HCT116 (cell line): ENCODE data around the gene GOLT1A. TPM values are rescaled to one million over a fixed set of nuclear protein-coding genes. Genes with fewer than 3 reads are reported as not detected.

ENCODE experiments used
- ATAC-seq: fragments of 200-7000 bp; cut with Tn5 transposase; 2 replicates; pipeline ENCODE4 v1.9.1; 2020; ENCODE audit warnings: mild to moderate bottlenecking, moderate library complexity
- BruUV-seq: library from RNA; stranded (reverse); fragments of 400-500 nt; replicated peaks from 2 replicates; lab custom pipeline; 2021; lab: Mats Ljungman, UMichigan
- CTCF ChIA-PET: fragments of 300-600 bp; sonication (Branson Sonifier 250); formaldehyde crosslinking; loops from one replicate; lab custom pipeline; 2021; ENCODE audit warnings: antibody characterized with exemption; lab: Charles Lee
- POLR2A ChIA-PET: fragments of 300-600, 350-600 bp; sonication (Branson Sonifier 250); formaldehyde crosslinking; loops from one replicate; lab custom pipeline; 2021; ENCODE audit warnings: antibody characterized with exemption; lab: Charles Lee
- RAD21 ChIA-PET, 2 experiments: fragments of 300-600 bp; sonication (Branson Sonifier 250); formaldehyde crosslinking; loops; one replicate each; lab custom pipeline; 2023; ENCODE audit warnings: low total read pairs in 2 of 2; ENCODE audit not compliant: uncharacterized antibody in 2 of 2, unreplicated experiment in 2 of 2, low non-redundant PET in 1 of 2; lab: Charles Lee
- DNase-seq: peaks from one replicate; pipeline ENCODE4 v3.0.0-alpha.2; 2010; ENCODE audit warnings: low read depth, low spot score
- H2AFZ ChIP-seq: fragments of 200-600 bp; shearing (Covaris generic), sonication (generic); 2 replicates; pipeline ENCODE4 v1.6.1; 2017; ENCODE audit warnings: low read depth, mixed run types, mixed read lengths, antibody characterized with exemption, low read length; ENCODE audit not compliant: poor library complexity, severe bottlenecking
- H3K27ac ChIP-seq: 2 replicates; pipeline ENCODE4 v1.5.1; 2012; ENCODE audit warnings: low read depth, low read length
- H3K27me3 ChIP-seq: fragments of 200-600 bp; sonication (generic); 2 replicates; pipeline ENCODE4 v1.6.1; 2016; ENCODE audit warnings: mixed run types, low read length, mixed read lengths; ENCODE audit not compliant: insufficient read depth
- H3K36me3 ChIP-seq, 2 experiments: fragments of 200-500 bp in 1 of 2; fragments of 200-600 bp in 1 of 2; sonication (Bioruptor generic) in 1 of 2; sonication (generic) in 1 of 2; 2 replicates each; pipeline versions ENCODE4 v1.5.1 to v1.6.1; 2014 to 2016; ENCODE audit warnings: low read length in 2 of 2, inconsistent platforms in 1 of 2, mixed read lengths in 1 of 2, mixed run types in 1 of 2; ENCODE audit not compliant: insufficient read depth in 2 of 2, control insufficient read depth in 1 of 2
- H3K4me1 ChIP-seq, 2 experiments: fragments of 200-600 bp in 1 of 2; sonication (generic) in 1 of 2; 2 replicates each; pipeline versions ENCODE4 v1.5.1 to v1.6.1; 2012 to 2017; ENCODE audit warnings: low read length in 2 of 2, inconsistent platforms in 1 of 2, mild to moderate bottlenecking in 1 of 2, mixed read lengths in 1 of 2, mixed run types in 1 of 2, moderate library complexity in 1 of 2; ENCODE audit not compliant: insufficient read depth in 2 of 2, control insufficient read depth in 1 of 2
- H3K4me2 ChIP-seq: fragments of 200-600 bp; sonication (generic); 2 replicates; pipeline ENCODE4 v1.6.1; 2017; ENCODE audit warnings: mixed run types, low read length, mixed read lengths
- H3K4me3 ChIP-seq, 2 experiments: fragments of 200-600 bp in 1 of 2; sonication (generic) in 1 of 2; replicated peaks in 1 of 2; 2 replicates each; pipeline ENCODE4 v1.5.1; 2011 to 2016; ENCODE audit warnings: low read length in 2 of 2, control low read depth in 1 of 2, low read depth in 1 of 2, mild to moderate bottlenecking in 1 of 2, mixed read lengths in 1 of 2, mixed run types in 1 of 2
- H3K79me2 ChIP-seq: fragments of 200-600 bp; sonication (generic); 2 replicates; pipeline ENCODE4 v1.6.1; 2017; ENCODE audit warnings: mild to moderate bottlenecking, mixed run types, low read length, moderate library complexity, mixed read lengths; ENCODE audit not compliant: insufficient read depth
- H3K9ac ChIP-seq: fragments of 200-600 bp; sonication (generic); 2 replicates; pipeline ENCODE4 v1.6.1; 2016; ENCODE audit warnings: low read length, mixed read lengths
- H3K9me2 ChIP-seq: fragments of 200-600 bp; sonication (generic), shearing (Covaris generic); 2 replicates; pipeline ENCODE4 v1.6.1; 2017; ENCODE audit warnings: mixed run types, mild to moderate bottlenecking, moderate library complexity; ENCODE audit not compliant: insufficient read depth
- H3K9me3 ChIP-seq, 2 experiments: fragments of 200-500 bp in 1 of 2; fragments of 200-600 bp in 1 of 2; sonication (Bioruptor generic) in 1 of 2; sonication (generic) in 1 of 2; 2 replicates each; pipeline ENCODE4 v1.6.1; 2014 to 2017; ENCODE audit warnings: low read length in 2 of 2, mixed read lengths in 2 of 2, inconsistent platforms in 1 of 2, low read depth in 1 of 2, mild to moderate bottlenecking in 1 of 2, mixed run types in 1 of 2, moderate library complexity in 1 of 2; ENCODE audit not compliant: control insufficient read depth in 1 of 2, insufficient read depth in 1 of 2
- H4K20me1 ChIP-seq: fragments of 200-600 bp; sonication (generic), shearing (Covaris generic); 2 replicates; pipeline ENCODE4 v1.6.1; 2017; ENCODE audit warnings: mixed run types, mild to moderate bottlenecking, moderate library complexity; ENCODE audit not compliant: insufficient read depth
- CTCF ChIP-seq, 3 experiments: fragments of 200-600 bp in 1 of 3; sonication (generic) in 1 of 3; IDR thresholded peaks in 2 of 3; conservative IDR thresholded peaks in 1 of 3; 2 replicates each; pipeline ENCODE4 v1.5.1; 2012 to 2017; ENCODE audit warnings: low read depth in 2 of 3, low read length in 2 of 3, antibody characterized with exemption in 1 of 3, borderline replicate concordance in 1 of 3, control low read depth in 1 of 3, mild to moderate bottlenecking in 1 of 3, mixed read lengths in 1 of 3, mixed run types in 1 of 3, moderate library complexity in 1 of 3; ENCODE audit not compliant: insufficient read depth in 1 of 3
- EGR1 ChIP-seq: IDR thresholded peaks from 2 replicates; pipeline ENCODE4 v1.6.1; 2012; ENCODE audit warnings: low read depth
- ELF1 ChIP-seq: IDR thresholded peaks from 2 replicates; pipeline ENCODE4 v1.6.1; 2012; ENCODE audit warnings: low read depth, borderline replicate concordance
- EZH2 ChIP-seq: fragments of 200-600 bp; sonication (generic); IDR thresholded peaks from 2 replicates; pipeline ENCODE4 v1.6.1; 2017; ENCODE audit warnings: antibody characterized with exemption, mixed run types
- EZH2phosphoT487 ChIP-seq: fragments of 200-600 bp; IDR thresholded peaks from 2 replicates; pipeline ENCODE4 v1.6.1; 2018; ENCODE audit warnings: antibody characterized with exemption, borderline replicate concordance
- POLR2A ChIP-seq: IDR thresholded peaks from 2 replicates; pipeline ENCODE4 v1.7.0; 2011; ENCODE audit warnings: borderline replicate concordance; ENCODE audit not compliant: insufficient read depth, insufficient read length; ENCODE audit errors: extremely low read depth
- POLR2AphosphoS5 ChIP-seq: IDR thresholded peaks from 2 replicates; pipeline ENCODE4 v1.6.1; 2011; ENCODE audit warnings: mild to moderate bottlenecking, low read depth, low read length, moderate library complexity
- RAD21 ChIP-seq: IDR thresholded peaks from 2 replicates; pipeline ENCODE4 v1.6.1; 2012; ENCODE audit warnings: low read depth, mild to moderate bottlenecking
- SIN3A ChIP-seq: IDR thresholded peaks from 2 replicates; pipeline ENCODE4 v1.6.1; 2012; ENCODE audit warnings: low read depth
- SP1 ChIP-seq: IDR thresholded peaks from 2 replicates; pipeline ENCODE4 v1.6.1; 2012; ENCODE audit warnings: low read depth
- YY1 ChIP-seq: IDR thresholded peaks from 2 replicates; pipeline ENCODE4 v1.6.1; 2011; ENCODE audit warnings: low read length, low read depth, moderate library complexity, mild to moderate bottlenecking; ENCODE audit not compliant: insufficient replicate concordance; ENCODE audit errors: extremely low read depth
- intact Hi-C: fragments of 100-400 bp; cut with micrococcal nuclease; formaldehyde crosslinking; loops from 2 replicates; pipeline ENCODE4 v1.10.0; 2022
- total RNA-seq: library from RNA; stranded (reverse); gene quantifications from one replicate; pipeline ENCODE4 v1.2.1, GENCODE V29; 2021; ENCODE audit not compliant: unreplicated experiment
- TF ChIP-seq, protein P1 (sequence below): IDR thresholded peaks from 2 replicates; pipeline ENCODE4 v1.6.1; 2012; ENCODE audit warnings: low read depth

The GOLT1A gene
- total RNA-seq, 1 experiment from 2014 or later: 8.0 TPM

DNA sequence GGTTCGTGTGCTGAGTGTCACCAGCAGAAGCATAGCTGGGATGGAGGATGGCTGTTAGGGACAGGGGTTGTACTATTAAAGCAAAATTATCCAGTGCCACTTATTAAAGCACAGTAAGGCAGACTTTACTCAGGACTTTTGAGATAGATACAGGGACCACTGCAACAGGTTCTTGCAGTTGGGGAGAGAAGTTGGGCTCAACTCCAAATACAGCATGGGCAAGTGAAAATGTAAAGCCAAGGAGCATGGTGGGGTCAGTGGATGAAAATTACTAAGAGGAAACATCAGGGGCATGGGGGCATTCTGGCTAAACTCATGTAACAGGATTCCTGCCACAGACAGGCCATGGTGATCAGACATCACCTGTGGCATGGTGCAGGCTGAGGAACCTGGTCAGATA lies 32.7 kb downstream of the GOLT1A start:
- no peaks in the 10 kb centered on the region for H3K36me3 ChIP-seq
- no peaks in the 10 kb centered on the region for H4K20me1 ChIP-seq
- no TSS peak for BruUV-seq
- TF ChIP-seq POLR2AphosphoS5 (no peak), SIN3A (no peak), EZH2phosphoT487 (no peak), YY1 (no peak), ELF1 (no peak), SP1 (no peak), CTCF (IDR thresholded peaks at IDR 0.05 in 2 of 3, conservative IDR thresholded peaks at IDR 0.05 in 1 of 3; ENCODE audit: borderline replicate concordance in 1 of 3, insufficient read depth in 1 of 3, low read depth in 2 of 3, low read length in 2 of 3) (no peak)
- H2AFZ ChIP-seq: no peak overlapping the region
- intact Hi-C loops: no loop called here
- no peak for DNase-seq
- H3K9ac ChIP-seq: no peak overlapping the region
- H3K27ac ChIP-seq: no peak overlapping the region
- ChIA-PET CTCF (no interaction called here), POLR2A (no interaction called here), RAD21 (interaction anchor here in 1 of 2 experiments (1.1 kb wide), 1 partner anchor 18 kb away, joined by 3 read pairs; no protein-coding TSS in a partner anchor)
- H3K9me2 ChIP-seq: no peaks in the 10 kb centered on the region
- no peaks in the 10 kb centered on the region for H3K9me3 ChIP-seq
- no peak for ATAC-seq
- no peak overlapping the region for H3K4me2 ChIP-seq
- H3K27me3 ChIP-seq: no peaks in the 10 kb centered on the region
- H3K4me1 ChIP-seq: peaks cover 0 to 15% of the 10 kb centered on the region in 2 experiments; a peak in 2 of 4 replicates
- H3K4me3 ChIP-seq: no peak overlapping the region
- no peaks in the 10 kb centered on the region for H3K79me2 ChIP-seq

GRCh38 chr1:204180133-204180532 lies 33.7 kb downstream of the GOLT1A start:
- Histone ChIP-seq H3K4me1 (peaks cover under 1 to 25% of the 10 kb centered on the region in 2 experiments; a peak in 3 of 4 replicates), H3K9ac (no peak overlapping the region), H3K4me3 (no peak overlapping the region), H3K4me2 (no peak overlapping the region), H3K9me2 (no peaks in the 10 kb centered on the region), H3K27me3 (no peaks in the 10 kb centered on the region), H3K9me3 (no peaks in the 10 kb centered on the region), H4K20me1 (no peaks in the 10 kb centered on the region), H3K79me2 (no peaks in the 10 kb centered on the region), H3K27ac (no peak overlapping the region), H2AFZ (no peak overlapping the region), H3K36me3 (no peaks in the 10 kb centered on the region)
- DNase-seq (no peak), ATAC-seq (no peak)
- BruUV-seq: no TSS peak
- ChIA-PET POLR2A (no interaction called here), RAD21 (interaction anchor here in 1 of 2 experiments (1.1 kb wide), 1 partner anchor 17 kb away, joined by 3 read pairs; no protein-coding TSS in a partner anchor), CTCF (interaction anchor here (1.7 kb wide), 1 partner anchor 27 kb away, joined by 5 read pairs; no protein-coding TSS in a partner anchor)
- intact Hi-C loops: no loop called here
- TF ChIP-seq RAD21 (no peak), EGR1 (no peak), YY1 (no peak), POLR2A (no peak), CTCF (IDR thresholded peaks at IDR 0.05 in 2 of 3, conservative IDR thresholded peaks at IDR 0.05 in 1 of 3; ENCODE audit: borderline replicate concordance in 1 of 3, insufficient read depth in 1 of 3, low read depth in 2 of 3, low read length in 2 of 3) (no peak), EZH2 (no peak)
- TF ChIP-seq, protein P1, sequence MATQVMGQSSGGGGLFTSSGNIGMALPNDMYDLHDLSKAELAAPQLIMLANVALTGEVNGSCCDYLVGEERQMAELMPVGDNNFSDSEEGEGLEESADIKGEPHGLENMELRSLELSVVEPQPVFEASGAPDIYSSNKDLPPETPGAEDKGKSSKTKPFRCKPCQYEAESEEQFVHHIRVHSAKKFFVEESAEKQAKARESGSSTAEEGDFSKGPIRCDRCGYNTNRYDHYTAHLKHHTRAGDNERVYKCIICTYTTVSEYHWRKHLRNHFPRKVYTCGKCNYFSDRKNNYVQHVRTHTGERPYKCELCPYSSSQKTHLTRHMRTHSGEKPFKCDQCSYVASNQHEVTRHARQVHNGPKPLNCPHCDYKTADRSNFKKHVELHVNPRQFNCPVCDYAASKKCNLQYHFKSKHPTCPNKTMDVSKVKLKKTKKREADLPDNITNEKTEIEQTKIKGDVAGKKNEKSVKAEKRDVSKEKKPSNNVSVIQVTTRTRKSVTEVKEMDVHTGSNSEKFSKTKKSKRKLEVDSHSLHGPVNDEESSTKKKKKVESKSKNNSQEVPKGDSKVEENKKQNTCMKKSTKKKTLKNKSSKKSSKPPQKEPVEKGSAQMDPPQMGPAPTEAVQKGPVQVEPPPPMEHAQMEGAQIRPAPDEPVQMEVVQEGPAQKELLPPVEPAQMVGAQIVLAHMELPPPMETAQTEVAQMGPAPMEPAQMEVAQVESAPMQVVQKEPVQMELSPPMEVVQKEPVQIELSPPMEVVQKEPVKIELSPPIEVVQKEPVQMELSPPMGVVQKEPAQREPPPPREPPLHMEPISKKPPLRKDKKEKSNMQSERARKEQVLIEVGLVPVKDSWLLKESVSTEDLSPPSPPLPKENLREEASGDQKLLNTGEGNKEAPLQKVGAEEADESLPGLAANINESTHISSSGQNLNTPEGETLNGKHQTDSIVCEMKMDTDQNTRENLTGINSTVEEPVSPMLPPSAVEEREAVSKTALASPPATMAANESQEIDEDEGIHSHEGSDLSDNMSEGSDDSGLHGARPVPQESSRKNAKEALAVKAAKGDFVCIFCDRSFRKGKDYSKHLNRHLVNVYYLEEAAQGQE: no peak
